ENCODE data around the gene DENND1B. TPM values are rescaled to one million over a fixed set of nuclear protein-coding genes. Genes with fewer than 3 reads are reported as not detected.

Gene DENND1B
- total RNA-seq, 2 donors from 2014 or later, result 6.9 to 26.2 TPM

- 65 to 72% methylated on average over 2 of the region's 2 CpGs for WGBS, 2 donors
- ATAC-seq (no peak), DNase-seq (no peak)
- no peak for TF ChIP-seq CTCF (IDR thresholded peaks at IDR 0.05)
- no peak for TF ChIP-seq POLR2A (IDR thresholded peaks at IDR 0.05)
- Histone ChIP-seq H3K9me3 (peaks cover 0 to 5% (median 0%) of the 10 kb centered on the region in 3 donors), H3K36me3 (replicated peaks in 1 of 2; ENCODE audit: insufficient read depth in 1 of 2, low read depth in 2 of 2) (no peaks in the 10 kb centered on the region), H3K4me3 (no peak overlapping the region), H3K27me3 (no peaks in the 10 kb centered on the region), H3K4me1 (peaks cover 11% of the 10 kb centered on the region), H3K27ac (peak overlapping the region in 1 of 4 donors; percentile 33)
- intact Hi-C loops (cut with DNase I), result no loop called here
Observed at GRCh38 chr1:197686231-197686630, 89.0 kb downstream of the DENND1B start.

GRCh38 chr1:197685785-197686184 lies 89.5 kb downstream of the DENND1B start:
- DNase-seq (no peak), ATAC-seq (peak; percentile 42)
- Histone ChIP-seq H3K4me3 (no peak overlapping the region), H3K36me3 (replicated peaks in 1 of 2; ENCODE audit: insufficient read depth in 1 of 2, low read depth in 2 of 2) (no peaks in the 10 kb centered on the region), H3K27ac (peak overlapping the region in 1 of 4 donors; percentile 33), H3K9me3 (peaks cover 0 to 5% (median 0%) of the 10 kb centered on the region in 3 donors), H3K4me1 (peaks cover 11% of the 10 kb centered on the region), H3K27me3 (no peaks in the 10 kb centered on the region)
- 10 to 14% methylated on average over 1 of the region's 1 CpG for WGBS, 2 donors
- intact Hi-C loops (cut with DNase I), result no loop called here
- TF ChIP-seq POLR2A (IDR thresholded peaks at IDR 0.05) (no peak), CTCF (IDR thresholded peaks at IDR 0.05) (no peak)

DNA sequence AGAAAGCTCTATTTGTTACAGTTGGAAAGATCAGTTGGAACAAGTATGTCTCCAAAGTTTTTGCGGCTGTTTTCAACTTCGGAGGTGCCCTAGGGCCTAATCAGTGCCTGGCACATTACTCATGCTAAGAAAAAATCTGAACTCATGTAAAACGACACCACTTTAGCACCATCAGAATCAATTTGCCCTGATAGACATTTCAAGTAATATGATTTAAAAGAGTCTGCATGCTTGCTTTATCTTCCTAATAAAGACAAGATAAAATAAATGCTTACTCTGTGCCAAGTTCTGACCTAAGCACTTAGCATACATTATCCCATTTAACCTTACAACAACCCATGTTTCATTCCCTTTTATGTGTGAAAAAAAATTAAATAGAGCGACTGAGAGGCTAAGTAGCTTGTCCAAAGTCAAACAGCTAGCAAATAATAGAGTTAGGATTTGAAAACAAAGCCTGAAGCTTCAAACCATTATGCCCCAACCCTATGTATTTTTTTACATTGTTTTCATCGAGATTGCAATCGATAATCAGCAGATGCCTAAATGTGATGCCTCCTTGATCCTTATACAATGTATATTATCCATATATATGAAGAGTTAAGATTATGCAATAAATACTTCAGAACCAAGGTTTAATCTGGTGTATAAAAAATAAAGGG lies 91.3 kb downstream of the DENND1B start:
- WGBS, 2 donors, result 76 to 79% methylated on average over 6 of the region's 6 CpGs
- ATAC-seq (no peak), DNase-seq (no peak)
- intact Hi-C loops (cut with DNase I), result no loop called here
- H3K27me3 ChIP-seq, result no peaks in the 10 kb centered on the region
- peaks cover 0 to 5% (median 0%) of the 10 kb centered on the region in 3 donors for H3K9me3 ChIP-seq
- H3K4me1 ChIP-seq, result peaks cover 11% of the 10 kb centered on the region
- TF ChIP-seq CTCF (IDR thresholded peaks at IDR 0.05), result no peak
- TF ChIP-seq POLR2A (IDR thresholded peaks at IDR 0.05), result no peak
- no peak overlapping the region for H3K4me3 ChIP-seq
- H3K27ac ChIP-seq, result no peak overlapping the region
- no peaks in the 10 kb centered on the region for H3K36me3 ChIP-seq (replicated peaks in 1 of 2; ENCODE audit: insufficient read depth in 1 of 2, low read depth in 2 of 2)

- no peak for TF ChIP-seq CTCF (IDR thresholded peaks at IDR 0.05)
- no peak for TF ChIP-seq POLR2A (IDR thresholded peaks at IDR 0.05)
- DNase-seq (no peak), ATAC-seq (no peak)
- no peaks in the 10 kb centered on the region for H3K36me3 ChIP-seq (replicated peaks in 1 of 2; ENCODE audit: insufficient read depth in 1 of 2, low read depth in 2 of 2)
- intact Hi-C loops (cut with DNase I), result no loop called here
- peaks cover 11% of the 10 kb centered on the region for H3K4me1 ChIP-seq
- H3K27me3 ChIP-seq, result no peaks in the 10 kb centered on the region
- H3K4me3 ChIP-seq, result no peak overlapping the region
- no peak overlapping the region for H3K27ac ChIP-seq
- H3K9me3 ChIP-seq, result peaks cover 0 to 1% (median 0%) of the 10 kb centered on the region in 3 donors
- WGBS, 2 donors, result 91 to 92% methylated on average over 3 of the region's 3 CpGs
Observed at GRCh38 chr1:197683280-197683679, 92.0 kb downstream of the DENND1B start.

DNA sequence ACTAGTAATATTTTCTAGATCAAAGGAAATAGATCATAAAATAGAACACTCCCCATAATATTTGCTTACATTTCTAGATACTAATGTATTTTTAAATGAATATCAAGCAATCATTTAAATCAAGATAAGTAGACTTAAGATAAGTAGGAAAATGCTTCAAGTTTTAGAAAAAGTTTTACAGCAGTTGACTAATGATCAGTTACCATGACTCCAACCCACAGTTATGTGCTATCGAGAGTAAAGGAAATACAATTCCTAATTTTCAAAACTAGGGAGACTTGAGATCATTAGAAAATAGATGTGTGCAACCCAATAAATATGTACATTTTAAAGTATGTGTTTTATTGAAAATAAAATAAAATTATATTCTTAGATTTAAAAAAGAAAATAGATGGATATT lies 95.0 kb downstream of the DENND1B start:
- H3K4me3 ChIP-seq, result no peak overlapping the region
- H3K27me3 ChIP-seq, result no peaks in the 10 kb centered on the region
- ATAC-seq (no peak), DNase-seq (no peak)
- TF ChIP-seq POLR2A (IDR thresholded peaks at IDR 0.05) (no peak), CTCF (IDR thresholded peaks at IDR 0.05) (no peak)
- intact Hi-C loops (cut with DNase I), result no loop called here
- WGBS, 2 donors, result 90 to 92% methylated on average over 1 of the region's 1 CpG
- peaks cover 12% of the 10 kb centered on the region for H3K4me1 ChIP-seq
- no peaks in the 10 kb centered on the region for H3K36me3 ChIP-seq (replicated peaks in 1 of 2; ENCODE audit: insufficient read depth in 1 of 2, low read depth in 2 of 2)
- no peak overlapping the region for H3K27ac ChIP-seq
- no peaks in the 10 kb centered on the region for H3K9me3 ChIP-seq
